ENCODE results near the gene N4BP2L1.

The N4BP2L1 gene

DNA sequence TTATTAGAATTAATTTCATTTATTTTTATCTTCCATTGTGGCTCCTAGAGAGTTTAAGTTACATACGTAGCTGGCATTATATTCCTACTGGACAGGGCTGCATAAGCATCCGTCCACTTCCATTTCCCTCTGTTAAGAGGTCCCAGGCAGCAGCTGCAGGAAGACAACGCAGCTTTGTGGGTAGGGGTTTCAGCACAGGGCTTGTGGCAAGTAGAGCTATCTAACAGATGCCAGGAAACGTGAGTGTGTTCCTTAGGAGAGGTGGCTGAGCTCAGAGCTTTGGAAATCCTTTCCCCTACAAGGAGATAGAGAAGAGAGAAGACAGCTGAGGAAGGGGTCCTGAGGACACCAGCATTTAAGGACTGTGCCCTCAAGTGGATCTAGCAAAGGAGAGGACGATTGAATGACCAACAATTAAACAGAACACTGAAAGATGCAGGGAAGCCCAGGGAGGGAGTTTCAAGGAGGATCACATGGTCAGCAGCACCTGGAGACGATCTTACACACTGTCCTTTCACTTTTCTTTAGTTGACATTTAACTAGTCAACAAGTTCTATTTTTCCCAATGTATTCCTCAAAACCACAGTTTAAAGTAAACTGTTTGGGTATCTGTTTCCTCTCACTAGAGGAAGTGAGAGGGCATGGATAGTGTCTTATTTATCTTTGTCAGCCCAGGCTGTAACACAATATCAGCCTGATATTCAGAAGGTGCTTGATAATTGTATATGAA, 2.3 kb upstream of the N4BP2L1 start:
- TF ChIP-seq, protein P1, sequence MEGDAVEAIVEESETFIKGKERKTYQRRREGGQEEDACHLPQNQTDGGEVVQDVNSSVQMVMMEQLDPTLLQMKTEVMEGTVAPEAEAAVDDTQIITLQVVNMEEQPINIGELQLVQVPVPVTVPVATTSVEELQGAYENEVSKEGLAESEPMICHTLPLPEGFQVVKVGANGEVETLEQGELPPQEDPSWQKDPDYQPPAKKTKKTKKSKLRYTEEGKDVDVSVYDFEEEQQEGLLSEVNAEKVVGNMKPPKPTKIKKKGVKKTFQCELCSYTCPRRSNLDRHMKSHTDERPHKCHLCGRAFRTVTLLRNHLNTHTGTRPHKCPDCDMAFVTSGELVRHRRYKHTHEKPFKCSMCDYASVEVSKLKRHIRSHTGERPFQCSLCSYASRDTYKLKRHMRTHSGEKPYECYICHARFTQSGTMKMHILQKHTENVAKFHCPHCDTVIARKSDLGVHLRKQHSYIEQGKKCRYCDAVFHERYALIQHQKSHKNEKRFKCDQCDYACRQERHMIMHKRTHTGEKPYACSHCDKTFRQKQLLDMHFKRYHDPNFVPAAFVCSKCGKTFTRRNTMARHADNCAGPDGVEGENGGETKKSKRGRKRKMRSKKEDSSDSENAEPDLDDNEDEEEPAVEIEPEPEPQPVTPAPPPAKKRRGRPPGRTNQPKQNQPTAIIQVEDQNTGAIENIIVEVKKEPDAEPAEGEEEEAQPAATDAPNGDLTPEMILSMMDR (IDR thresholded peaks at IDR 0.05; ENCODE audit: low read depth, low read length) = no peak
- TF ChIP-seq POLR2A (IDR thresholded peaks at IDR 0.05; ENCODE audit: extremely low read depth, insufficient read length) (no peak), MAX (IDR thresholded peaks at IDR 0.05; ENCODE audit: low read depth, low read length) (no peak), MYC (IDR thresholded peaks at IDR 0.05; ENCODE audit: low read depth, low read length) (no peak)
- no peak overlapping the region for H3K4me3 ChIP-seq (ENCODE audit: low read depth, low read length)
- no peak for DNase-seq (ENCODE audit: low read depth)

DNA sequence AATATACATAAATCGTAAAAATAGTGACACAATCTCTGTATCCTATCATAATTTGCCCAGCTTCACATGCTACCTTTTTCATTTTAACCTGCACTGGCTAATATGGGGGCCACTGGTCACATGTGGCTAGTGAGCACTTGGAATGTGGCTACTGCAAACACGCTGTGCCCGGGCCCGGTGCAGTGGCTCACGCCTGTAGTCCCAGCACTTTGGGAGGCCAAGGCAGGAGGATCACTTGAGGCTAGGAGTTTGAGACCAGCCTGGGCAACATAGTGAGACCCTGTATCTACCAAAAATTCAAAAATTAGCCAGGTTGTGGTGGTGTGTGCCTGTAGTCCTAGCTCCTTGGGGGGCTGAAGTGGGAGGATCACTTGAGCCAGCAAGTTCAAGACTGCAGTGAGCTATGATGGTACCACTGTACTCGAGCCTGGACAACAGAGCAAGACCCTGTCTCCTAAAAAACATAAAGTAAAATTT, 1.5 kb upstream of the N4BP2L1 start:
- H3K4me3 ChIP-seq (ENCODE audit: low read depth, low read length) = no peak overlapping the region
- DNase-seq (ENCODE audit: low read depth) = no peak
- TF ChIP-seq, protein P1 (IDR thresholded peaks at IDR 0.05; ENCODE audit: low read depth, low read length) = no peak
- TF ChIP-seq MAX (IDR thresholded peaks at IDR 0.05; ENCODE audit: low read depth, low read length) (no peak), MYC (IDR thresholded peaks at IDR 0.05; ENCODE audit: low read depth, low read length) (no peak), POLR2A (IDR thresholded peaks at IDR 0.05; ENCODE audit: extremely low read depth, insufficient read length) (no peak)

GRCh38 chr13:32428581-32429432, 877 bp upstream of the N4BP2L1 start:
- peak; percentile 78 for DNase-seq (ENCODE audit: low read depth)
- TF ChIP-seq POLR2A (IDR thresholded peaks at IDR 0.05; ENCODE audit: extremely low read depth, insufficient read length) = no peak
- no peak for TF ChIP-seq MYC (IDR thresholded peaks at IDR 0.05; ENCODE audit: low read depth, low read length)
- H3K4me3 ChIP-seq (ENCODE audit: low read depth, low read length) = peak overlapping the region; percentile 82

DNA sequence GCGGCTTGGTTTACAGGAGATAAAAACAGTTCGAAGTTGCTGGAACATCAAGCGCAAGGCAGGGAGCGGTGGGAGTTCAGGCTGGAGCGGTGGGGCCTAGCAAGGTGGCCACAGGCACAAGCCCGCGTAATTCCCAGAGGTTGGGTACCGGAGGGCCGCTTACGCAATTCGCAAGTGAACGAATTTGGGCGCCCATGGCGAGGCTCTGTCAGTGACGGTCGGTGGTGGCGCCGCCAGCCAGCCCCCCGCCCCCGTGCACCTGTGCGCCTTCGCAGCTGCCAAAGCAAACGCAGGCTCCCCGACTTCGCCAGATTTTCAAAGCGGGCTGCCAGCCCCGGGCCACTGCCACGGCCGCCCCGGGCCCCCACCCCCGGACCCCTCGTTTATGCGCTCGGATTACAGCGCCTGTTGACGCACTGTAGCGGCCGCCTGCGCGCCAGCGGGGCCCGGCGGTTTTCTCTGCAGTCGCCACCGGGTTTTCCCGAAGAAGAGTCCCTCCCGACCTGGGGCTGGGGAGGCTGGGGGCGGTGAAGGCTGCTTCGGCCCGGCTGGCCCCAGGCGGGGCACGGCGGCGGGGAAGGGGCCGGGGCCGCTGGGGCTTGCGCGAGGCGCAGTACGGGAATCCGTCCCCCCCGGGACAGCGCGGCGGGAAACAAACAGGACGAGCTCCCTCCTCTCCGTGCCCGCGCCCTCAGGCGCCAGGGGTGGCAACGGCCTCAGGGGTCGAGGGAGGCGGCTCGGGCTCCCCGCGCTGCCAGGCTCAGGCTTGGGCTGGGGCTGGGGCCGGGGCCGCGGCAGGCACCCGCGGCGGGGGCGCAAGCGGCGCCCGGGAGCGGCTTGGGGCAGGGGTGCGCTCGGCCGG, 709 bp downstream of the N4BP2L1 start:
- DNase-seq (ENCODE audit: low read depth) = peak; percentile 87
- TF ChIP-seq, protein P1 (IDR thresholded peaks at IDR 0.05; ENCODE audit: low read depth, low read length) = no peak
- TF ChIP-seq MAX (IDR thresholded peaks at IDR 0.05; ENCODE audit: low read depth, low read length) = no peak
- TF ChIP-seq POLR2A (IDR thresholded peaks at IDR 0.05; ENCODE audit: extremely low read depth, insufficient read length) = no peak
- TF ChIP-seq MYC (IDR thresholded peaks at IDR 0.05; ENCODE audit: low read depth, low read length) = no peak; the same call in 1 of the 2 replicates
- H3K4me3 ChIP-seq (ENCODE audit: low read depth, low read length) = peak overlapping the region; percentile 82

GRCh38 chr13:32426191-32426989, 1.5 kb downstream of the N4BP2L1 start:
- peak; percentile 87 for DNase-seq (ENCODE audit: low read depth)
- H3K4me3 ChIP-seq (ENCODE audit: low read depth, low read length) = peak overlapping the region; percentile 82
- TF ChIP-seq POLR2A (IDR thresholded peaks at IDR 0.05; ENCODE audit: extremely low read depth, insufficient read length) (peak; percentile 14), MYC (IDR thresholded peaks at IDR 0.05; ENCODE audit: low read depth, low read length) (peak; percentile 55; the same call in 1 of the 2 replicates), MAX (IDR thresholded peaks at IDR 0.05; ENCODE audit: low read depth, low read length) (peak; percentile 41)
- TF ChIP-seq, protein P1 (IDR thresholded peaks at IDR 0.05; ENCODE audit: low read depth, low read length) = no peak
